HG03378 (cell line): ENCODE data around the gene SETD2.
"Not testable (repeated sequence)": the region's sequence is repeated elsewhere in the genome, so short reads cannot be mapped to it uniquely, and the experiment has no call there.

Experiments
- ATAC-seq: cut with Tn5 transposase; IDR thresholded peaks from one replicate; pipeline ENCODE4 v1.9.1; 2021; ENCODE audit warnings: mild to moderate bottlenecking, moderate library complexity; ENCODE audit not compliant: unreplicated experiment

SETD2 gene

GRCh38 chr3:47036145-47036544 lies 127.8 kb downstream of the SETD2 start:
- ATAC-seq, result no peak

GRCh38 chr3:47035645-47036044 lies 128.3 kb downstream of the SETD2 start:
- no peak for ATAC-seq

- no peak for ATAC-seq
Measured at GRCh38 chr3:47034868-47035489, 128.9 kb downstream of the SETD2 start.

GRCh38 chr3:47031041-47031440 lies 132.9 kb downstream of the SETD2 start:
- not testable (repeated sequence) for ATAC-seq

GRCh38 chr3:47028667-47029066 lies 135.2 kb downstream of the SETD2 start:
- ATAC-seq, result no peak

- ATAC-seq, result no peak
Measured at GRCh38 chr3:47028146-47028545, 135.8 kb downstream of the SETD2 start.

GRCh38 chr3:47026432-47026831 lies 137.5 kb downstream of the SETD2 start:
- ATAC-seq, result not testable (repeated sequence)

GRCh38 chr3:47024932-47025331 lies 139.0 kb downstream of the SETD2 start:
- no peak for ATAC-seq

GRCh38 chr3:47022641-47023071 lies 141.3 kb downstream of the SETD2 start:
- no peak for ATAC-seq

GRCh38 chr3:47020311-47020710 lies 143.6 kb downstream of the SETD2 start:
- ATAC-seq, result no peak

GRCh38 chr3:47019201-47019600 lies 144.7 kb downstream of the SETD2 start:
- ATAC-seq, result no peak

- no peak for ATAC-seq
Measured at GRCh38 chr3:47018269-47018611, 145.7 kb downstream of the SETD2 start.

GRCh38 chr3:47017504-47018268 lies 146.2 kb downstream of the SETD2 start:
- no peak for ATAC-seq

GRCh38 chr3:47016934-47017435 lies 146.9 kb downstream of the SETD2 start:
- peak; percentile 54 for ATAC-seq

GRCh38 chr3:47016086-47016933 lies 147.6 kb downstream of the SETD2 start:
- no peak for ATAC-seq

GRCh38 chr3:47015151-47015550 lies 148.8 kb downstream of the SETD2 start:
- ATAC-seq, result no peak

- no peak for ATAC-seq
Measured at GRCh38 chr3:47014036-47014435, 149.9 kb downstream of the SETD2 start.

- ATAC-seq, result no peak
Measured at GRCh38 chr3:47013231-47013630, 150.7 kb downstream of the SETD2 start.

GRCh38 chr3:47012342-47013230 lies 151.3 kb downstream of the SETD2 start:
- ATAC-seq, result no peak

- no peak for ATAC-seq
Measured at GRCh38 chr3:47011371-47011770, 152.5 kb downstream of the SETD2 start.
